HUES48 (cell line): ENCODE measurements around the gene ZNF474.

Source experiments
- H3K27ac ChIP-seq: one replicate; pipeline ENCODE4 v1.7.0; 2013; ENCODE audit warnings: low read depth, low read length, inconsistent platforms
- H3K27me3 ChIP-seq: 2 replicates; pipeline ENCODE4 v1.6.1; 2013; ENCODE audit warnings: mild to moderate bottlenecking, low read length; ENCODE audit not compliant: control insufficient read depth, insufficient read depth
- H3K36me3 ChIP-seq: 2 replicates; pipeline ENCODE4 v1.6.1; 2013; ENCODE audit warnings: low read length; ENCODE audit not compliant: control insufficient read depth, insufficient read depth
- H3K4me1 ChIP-seq: 2 replicates; pipeline ENCODE4 v1.6.1; 2013; ENCODE audit warnings: mild to moderate bottlenecking, low read length; ENCODE audit not compliant: control insufficient read depth, insufficient read depth
- H3K4me3 ChIP-seq: 2 replicates; pipeline ENCODE4 v1.5.1; 2013; ENCODE audit warnings: mild to moderate bottlenecking, low read depth, low read length
- H3K9ac ChIP-seq: 2 replicates; pipeline ENCODE4 v1.6.1; 2013; ENCODE audit warnings: mild to moderate bottlenecking, low read depth, low read length, moderate library complexity
- H3K9me3 ChIP-seq: 2 replicates; pipeline ENCODE4 v1.6.1; 2013; ENCODE audit warnings: low read length; ENCODE audit not compliant: control insufficient read depth, insufficient read depth

The ZNF474 gene

GRCh38 chr5:122201365-122201764, 72.0 kb downstream of the ZNF474 start:
- Histone ChIP-seq H3K27me3 (no peaks in the 10 kb centered on the region), H3K36me3 (no peaks in the 10 kb centered on the region), H3K27ac (no peak overlapping the region), H3K9me3 (no peaks in the 10 kb centered on the region), H3K4me1 (no peaks in the 10 kb centered on the region), H3K4me3 (no peak overlapping the region), H3K9ac (no peak overlapping the region)

- H3K9ac ChIP-seq = no peak overlapping the region
- H3K27ac ChIP-seq = no peak overlapping the region
- no peak overlapping the region for H3K4me3 ChIP-seq
- H3K27me3 ChIP-seq = no peaks in the 10 kb centered on the region
- H3K9me3 ChIP-seq = no peaks in the 10 kb centered on the region
- H3K4me1 ChIP-seq = no peaks in the 10 kb centered on the region
- no peaks in the 10 kb centered on the region for H3K36me3 ChIP-seq
These were observed 73.6 kb downstream of the ZNF474 start for GRCh38 chr5:122202952-122203351.
